Activated CD4-positive, alpha-beta T cell treated with anti-CD3 and anti-CD28 coated beads, Interleukin-2, amount 50 U/mL, for 48 hours (primary cell): Measurements from ENCODE around the gene MKKS.
"Not testable (repeated sequence)": the region's sequence is repeated elsewhere in the genome, so short reads cannot be mapped to it uniquely, and the experiment has no call there.

Source experiments
- DNase-seq, 2 experiments: peaks; one replicate each; pipeline ENCODE4 v3.0.0-alpha.2; 2020

MKKS gene

GRCh38 chr20:10448270-10449156 lies 14.5 kb upstream of the MKKS start:
- DNase-seq = no peak

GRCh38 chr20:10447028-10447427 lies 13.0 kb upstream of the MKKS start:
- DNase-seq = peak; percentile 31 to 51

- DNase-seq = no peak
Measured at GRCh38 chr20:10445758-10446157, 11.7 kb upstream of the MKKS start.

- no peak for DNase-seq
Measured at GRCh38 chr20:10443936-10444335, 9.9 kb upstream of the MKKS start.

GRCh38 chr20:10438217-10438616 lies 4.2 kb upstream of the MKKS start:
- no peak for DNase-seq

GRCh38 chr20:10436053-10436699 lies 2.2 kb upstream of the MKKS start:
- no peak for DNase-seq

- DNase-seq = peak; percentile 80 to 87
Measured at GRCh38 chr20:10434832-10435812, 1.1 kb upstream of the MKKS start, which contains the start of gene SLX4IP. Gene SLX4IP (plus strand): TSS chr20:10435305. CDS start chr20:10458205, 22,900 bp downstream.

GRCh38 chr20:10434467-10434831 lies 427 bp upstream of the MKKS start:
- DNase-seq = peak; percentile 76 to 82

GRCh38 chr20:10433014-10433622 lies 904 bp downstream of the MKKS start:
- DNase-seq = no peak

GRCh38 chr20:10432079-10432478 lies 1.9 kb downstream of the MKKS start:
- DNase-seq = no peak

- no peak for DNase-seq
Measured at GRCh38 chr20:10430704-10431103, 3.3 kb downstream of the MKKS start.

GRCh38 chr20:10430000-10430466 lies 4.0 kb downstream of the MKKS start:
- no peak for DNase-seq

- DNase-seq = no peak
Measured at GRCh38 chr20:10429443-10429981, 4.5 kb downstream of the MKKS start.

- DNase-seq = no peak
Measured at GRCh38 chr20:10428008-10428407, 6.0 kb downstream of the MKKS start.

- peak; percentile 48 to 52 for DNase-seq
Measured at GRCh38 chr20:10427060-10427692, 6.8 kb downstream of the MKKS start.

GRCh38 chr20:10423735-10424134 lies 10.3 kb downstream of the MKKS start:
- DNase-seq = no peak

- DNase-seq = no peak
Measured at GRCh38 chr20:10419550-10420133, 14.4 kb downstream of the MKKS start.

GRCh38 chr20:10417218-10417617 lies 16.8 kb downstream of the MKKS start:
- not testable (repeated sequence) for DNase-seq

- DNase-seq = no peak
Measured at GRCh38 chr20:10415013-10415650, 18.9 kb downstream of the MKKS start.

- DNase-seq = no peak
Measured at GRCh38 chr20:10412591-10413408, 21.2 kb downstream of the MKKS start.
